HG03103 (cell line): ENCODE measurements around the gene MEGF11.

ENCODE experiments used
- ATAC-seq: cut with Tn5 transposase; IDR thresholded peaks from one replicate; pipeline ENCODE4 v1.9.1; 2021; ENCODE audit warnings: low read depth; ENCODE audit not compliant: unreplicated experiment

The MEGF11 gene

DNA sequence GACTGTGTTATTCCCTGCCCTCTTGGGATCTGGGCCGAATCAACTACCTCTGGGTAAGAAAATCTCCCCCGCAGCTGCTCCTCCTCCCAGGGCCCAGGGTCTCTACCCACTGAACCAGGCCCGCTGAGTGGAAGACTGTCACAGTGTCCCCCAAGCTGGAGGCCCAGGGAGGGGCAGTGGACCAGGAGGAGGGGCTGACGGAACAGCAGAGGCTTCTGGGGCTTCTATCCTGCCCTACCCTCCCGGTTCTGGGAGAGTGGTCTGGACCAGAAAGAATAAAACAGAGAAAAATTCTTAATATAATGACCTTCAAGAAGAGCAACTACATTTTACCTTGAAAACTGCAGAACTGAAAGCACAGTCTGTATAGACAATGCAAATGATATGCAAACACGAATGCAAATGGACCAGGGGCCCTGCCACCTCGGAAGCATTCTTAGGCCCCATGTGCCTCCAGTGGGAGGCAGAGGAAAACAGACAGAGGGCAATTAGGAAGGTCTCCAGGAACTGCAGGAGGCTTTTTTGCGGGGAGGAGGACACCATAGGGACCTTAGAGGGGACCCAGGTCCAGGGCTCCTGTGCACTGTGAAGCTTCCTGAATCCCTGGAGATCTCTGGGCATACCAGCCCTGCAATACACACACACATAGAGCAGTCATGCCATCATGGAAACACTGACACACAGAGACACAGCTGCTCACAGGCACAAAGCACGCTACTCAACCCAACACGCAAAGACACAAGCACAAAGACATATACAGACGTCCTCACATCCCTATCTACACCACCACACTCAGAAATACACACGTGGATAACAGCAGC lies 12.3 kb downstream of the MEGF11 start:
- no peak for ATAC-seq

DNA sequence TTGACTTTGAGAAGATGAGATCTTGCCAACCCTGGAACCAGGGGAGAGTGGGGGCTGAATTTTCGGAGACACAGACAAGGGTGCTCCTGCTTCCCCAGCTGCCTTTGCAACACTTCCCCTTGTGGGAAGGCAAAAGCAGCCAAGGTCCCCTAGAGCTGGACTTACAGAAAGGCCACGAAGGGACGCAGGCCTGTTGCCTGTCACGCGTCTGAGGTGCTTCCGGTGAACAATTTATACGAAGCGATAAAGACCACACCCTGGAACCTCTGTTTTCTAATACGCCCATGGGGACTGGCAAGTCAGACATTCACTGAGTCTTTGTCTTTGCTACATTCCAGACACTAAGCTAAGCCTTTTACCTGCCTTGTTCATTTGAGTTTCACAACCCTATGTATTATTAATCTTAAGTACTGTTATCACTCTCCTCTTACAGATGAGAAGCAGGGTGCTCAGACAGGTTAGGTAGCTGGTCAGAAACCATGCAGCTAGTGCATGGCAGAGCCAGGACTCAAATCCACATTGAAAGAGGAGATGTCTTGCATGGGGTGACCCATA lies 13.2 kb downstream of the MEGF11 start:
- no peak for ATAC-seq

DNA sequence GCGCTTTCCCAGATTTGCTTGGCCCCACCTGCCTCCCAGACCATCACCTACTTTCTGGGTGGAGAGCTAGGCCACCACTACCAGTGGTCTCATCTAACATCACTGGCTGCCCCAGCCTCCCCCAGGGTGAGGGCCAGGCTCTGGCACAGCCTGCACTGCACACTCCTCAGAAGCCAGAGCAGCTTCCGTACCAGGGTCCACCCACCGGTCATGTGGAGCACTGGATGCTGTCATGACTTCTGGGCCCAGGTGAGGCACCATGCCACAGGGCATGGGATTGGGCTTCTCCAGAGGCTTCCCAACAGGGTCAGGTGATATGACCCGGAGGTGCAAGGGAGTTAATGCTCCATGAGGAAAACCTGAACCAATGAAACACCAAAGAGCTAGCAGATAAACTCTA lies 14.0 kb downstream of the MEGF11 start:
- no peak for ATAC-seq

DNA sequence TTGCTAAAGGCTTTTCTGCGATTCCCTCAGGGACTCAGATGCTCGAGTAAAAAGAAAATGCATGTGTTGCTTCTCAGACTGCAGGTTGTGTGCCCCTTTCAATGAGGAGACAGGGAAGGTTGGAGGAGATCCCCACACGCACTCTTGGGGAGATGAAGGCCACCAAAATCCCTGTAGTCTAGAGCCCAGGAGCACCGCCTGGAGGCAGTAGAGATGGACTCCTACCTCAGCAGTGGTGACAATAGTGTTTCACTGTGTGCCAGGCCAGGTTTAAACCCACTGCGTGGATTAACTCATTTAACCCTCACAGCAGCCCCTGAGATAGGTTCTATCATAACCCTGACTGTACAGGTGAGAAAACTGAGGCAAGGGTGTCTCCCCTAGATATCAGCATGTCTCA lies 15.2 kb downstream of the MEGF11 start:
- no peak for ATAC-seq

DNA sequence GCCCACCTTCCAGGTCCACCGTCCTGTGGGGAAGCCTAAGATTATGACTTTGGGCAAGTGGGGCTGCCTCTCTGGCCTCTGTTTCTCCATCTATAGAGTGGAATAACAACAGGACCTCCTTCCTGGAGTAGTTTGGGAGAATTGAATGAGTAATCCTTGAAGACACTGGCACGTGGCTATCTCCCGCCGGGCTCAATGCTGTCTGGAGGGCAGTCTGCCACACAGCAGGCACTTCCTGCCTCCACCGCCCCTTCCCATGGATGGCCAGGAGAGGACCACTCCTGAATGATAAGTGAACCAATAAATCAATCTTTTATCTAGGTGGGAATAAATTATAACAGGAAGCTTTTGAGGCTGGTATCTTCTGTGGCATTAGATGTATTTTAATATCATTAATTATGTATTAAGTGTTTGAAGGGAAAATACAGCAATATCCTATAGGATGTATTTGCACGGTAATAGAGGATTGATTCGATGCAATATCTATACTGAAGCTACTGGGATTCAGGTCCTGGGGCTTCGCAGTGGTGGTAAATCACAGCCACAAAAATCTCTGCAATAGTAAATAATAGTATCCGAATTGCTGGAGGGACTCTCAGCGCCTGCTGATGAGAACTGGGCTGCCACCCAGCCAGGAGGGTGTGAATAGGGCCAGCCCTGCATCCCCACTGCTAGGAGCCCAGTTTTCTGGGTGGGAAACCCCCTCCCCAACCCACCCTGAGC lies 15.9 kb downstream of the MEGF11 start:
- ATAC-seq, result no peak

DNA sequence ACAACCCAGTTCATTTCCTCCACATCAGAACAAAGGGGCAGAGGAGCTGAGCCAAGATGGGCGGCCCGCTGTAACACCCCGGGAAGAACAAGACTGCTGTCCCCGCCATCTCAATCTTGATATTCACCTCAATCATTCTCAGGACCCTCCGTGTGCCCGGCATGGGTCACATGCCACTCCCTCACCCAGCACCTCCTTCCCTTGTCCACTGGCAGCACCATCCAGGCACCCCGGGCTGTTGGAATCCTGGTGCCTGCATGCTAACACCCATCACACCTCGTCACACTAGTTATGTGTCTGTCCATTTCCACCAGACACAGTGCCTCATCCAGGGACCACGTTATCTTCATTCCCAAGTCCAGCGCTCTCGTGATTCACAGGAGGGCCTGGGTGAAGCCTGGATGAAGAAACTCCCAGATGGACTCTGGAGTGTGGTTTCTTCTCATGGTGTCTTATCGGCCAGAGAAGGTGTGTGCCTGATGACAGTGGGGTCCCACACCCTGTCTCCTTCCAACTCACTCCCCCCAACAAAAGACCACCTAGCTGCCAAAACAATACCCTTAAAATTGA lies 16.7 kb downstream of the MEGF11 start:
- no peak for ATAC-seq

DNA sequence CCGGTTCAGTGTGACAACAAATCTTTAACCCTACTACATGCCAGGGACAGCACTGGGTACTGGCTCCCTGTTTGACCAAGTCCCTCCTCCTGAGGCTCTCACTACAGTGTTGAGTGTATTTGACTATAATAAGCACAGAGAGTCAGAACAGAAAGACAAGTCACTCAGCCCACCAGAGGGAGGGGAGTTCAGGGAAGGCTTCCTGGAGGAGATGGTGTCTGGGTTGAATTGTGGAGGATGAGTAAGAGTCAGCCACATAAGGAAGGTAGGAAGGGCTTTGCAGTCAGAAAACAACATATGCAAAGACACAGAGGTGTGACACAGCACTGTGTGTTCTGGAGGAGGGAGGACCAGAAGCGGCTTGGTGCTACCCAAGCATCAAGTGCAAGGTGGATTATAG lies 17.7 kb downstream of the MEGF11 start:
- no peak for ATAC-seq

DNA sequence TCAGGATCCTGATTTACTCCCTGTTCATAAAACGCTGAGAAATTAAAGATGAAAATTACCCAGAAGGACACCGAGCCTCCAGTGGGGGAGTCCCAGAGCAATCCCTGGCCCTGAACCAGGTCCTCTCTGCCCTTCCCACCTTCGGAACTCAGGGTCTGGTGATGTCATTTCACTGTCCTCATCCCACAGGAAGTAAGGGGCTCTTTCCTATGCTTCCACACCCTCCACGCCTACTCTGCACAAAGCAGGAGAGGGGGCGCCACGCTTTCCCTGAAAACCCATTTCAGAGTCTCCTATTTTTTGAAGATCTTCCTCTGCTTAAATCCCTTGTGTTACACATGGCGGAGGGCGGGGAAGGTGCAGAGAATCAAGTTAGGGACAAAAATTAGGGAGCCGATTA lies 18.8 kb downstream of the MEGF11 start:
- ATAC-seq, result no peak

DNA sequence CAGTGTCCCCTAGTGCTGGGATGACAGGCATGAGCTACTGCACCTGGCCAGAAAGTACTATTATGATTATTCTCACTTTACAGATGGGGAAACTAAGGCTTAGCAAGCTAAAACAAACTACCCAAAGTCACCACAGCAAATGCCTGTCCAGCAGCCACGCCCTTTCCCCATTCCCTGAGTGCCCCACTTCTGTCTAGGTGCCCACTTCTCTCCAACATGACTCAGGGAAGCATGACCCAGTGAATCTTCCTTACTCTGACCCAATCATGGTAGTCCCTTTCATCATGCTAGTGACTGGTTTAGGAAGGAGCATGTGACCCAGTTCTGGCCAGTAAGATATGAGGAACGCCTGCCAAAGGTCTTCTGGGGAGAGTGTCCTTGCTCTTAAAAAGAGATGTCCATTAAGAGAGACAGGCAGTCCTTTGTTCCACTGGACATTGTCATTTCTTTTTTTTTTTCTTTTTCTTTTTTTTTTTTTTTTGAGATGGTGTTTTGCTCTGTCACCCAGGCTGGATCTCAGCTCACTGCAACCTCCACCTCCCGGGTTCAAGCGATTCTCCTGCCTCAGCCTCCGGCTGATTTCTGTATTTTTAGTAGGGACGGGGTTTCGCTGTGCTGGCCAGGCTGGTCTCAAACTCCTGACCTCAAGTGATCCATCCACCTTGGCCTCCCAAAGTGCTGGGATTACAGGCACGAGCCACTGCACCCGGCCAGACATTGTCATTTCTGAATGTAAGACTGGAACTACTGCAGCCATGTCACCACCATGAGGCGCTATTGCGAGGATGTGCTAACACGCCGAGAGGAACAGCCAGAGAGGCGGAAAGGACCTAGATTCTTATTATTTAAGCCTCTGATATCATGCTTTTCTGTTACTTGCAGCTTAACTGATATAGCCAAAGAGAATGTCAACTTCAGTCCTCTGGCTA lies 19.8 kb downstream of the MEGF11 start:
- ATAC-seq, result no peak

DNA sequence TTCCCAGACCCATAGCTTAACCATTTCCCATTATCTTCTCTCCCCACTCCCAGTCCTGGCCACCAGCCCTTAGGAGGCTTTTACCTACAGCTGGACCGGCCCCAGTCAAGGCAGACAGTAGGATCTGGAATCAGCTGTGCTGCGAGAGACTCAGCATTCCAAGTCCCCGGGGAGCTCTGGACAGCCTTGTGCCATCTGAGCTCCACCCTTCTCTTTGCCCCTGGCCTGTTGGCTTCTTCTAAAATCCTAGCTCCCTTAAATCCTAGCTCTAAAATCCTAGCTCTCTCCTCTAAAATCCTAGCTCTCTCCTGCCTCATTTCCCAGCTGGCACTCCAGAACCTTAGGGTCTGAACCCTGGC lies 21.3 kb downstream of the MEGF11 start:
- no peak for ATAC-seq

DNA sequence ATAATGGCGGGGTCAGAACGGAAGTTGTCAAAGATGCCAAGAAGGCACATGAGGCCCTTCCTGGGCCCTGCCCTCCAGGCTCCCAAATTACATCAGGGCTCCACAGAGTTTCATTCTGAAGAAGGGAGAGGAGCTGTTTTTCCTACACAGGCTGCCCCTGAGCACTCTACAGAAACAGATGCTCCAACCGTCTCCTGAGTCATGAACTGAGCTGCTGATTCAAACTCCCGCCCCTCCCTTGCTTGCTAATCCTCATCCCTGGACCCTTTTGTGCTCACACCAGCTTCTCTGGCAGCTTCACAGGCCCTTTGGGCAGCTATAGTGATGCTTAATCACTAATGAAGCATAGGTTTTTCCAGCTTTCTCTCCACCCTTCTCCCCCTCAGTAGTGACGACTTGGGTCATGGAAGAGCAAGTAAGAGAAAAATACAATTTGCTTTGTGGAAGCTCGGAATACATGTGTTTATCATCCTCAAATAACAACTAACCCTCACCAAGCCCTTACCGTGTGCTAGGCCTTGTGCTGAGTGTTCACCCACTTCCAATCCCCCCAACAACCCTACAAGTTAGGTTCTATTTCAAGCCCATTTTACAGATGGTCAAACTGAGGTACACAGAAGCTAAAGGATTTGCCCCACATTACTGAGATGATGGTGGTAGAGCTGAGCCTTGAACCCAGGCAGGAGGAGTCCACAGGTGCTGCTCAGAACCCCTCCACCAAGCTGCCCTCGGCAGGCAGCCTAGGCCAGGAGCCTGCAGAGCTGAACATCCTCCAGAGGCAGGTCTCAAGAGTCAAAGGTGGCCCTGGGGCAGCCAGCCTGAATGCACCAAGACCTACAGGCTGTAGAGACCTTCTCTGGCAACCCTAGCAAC lies 21.9 kb downstream of the MEGF11 start:
- ATAC-seq, result no peak

DNA sequence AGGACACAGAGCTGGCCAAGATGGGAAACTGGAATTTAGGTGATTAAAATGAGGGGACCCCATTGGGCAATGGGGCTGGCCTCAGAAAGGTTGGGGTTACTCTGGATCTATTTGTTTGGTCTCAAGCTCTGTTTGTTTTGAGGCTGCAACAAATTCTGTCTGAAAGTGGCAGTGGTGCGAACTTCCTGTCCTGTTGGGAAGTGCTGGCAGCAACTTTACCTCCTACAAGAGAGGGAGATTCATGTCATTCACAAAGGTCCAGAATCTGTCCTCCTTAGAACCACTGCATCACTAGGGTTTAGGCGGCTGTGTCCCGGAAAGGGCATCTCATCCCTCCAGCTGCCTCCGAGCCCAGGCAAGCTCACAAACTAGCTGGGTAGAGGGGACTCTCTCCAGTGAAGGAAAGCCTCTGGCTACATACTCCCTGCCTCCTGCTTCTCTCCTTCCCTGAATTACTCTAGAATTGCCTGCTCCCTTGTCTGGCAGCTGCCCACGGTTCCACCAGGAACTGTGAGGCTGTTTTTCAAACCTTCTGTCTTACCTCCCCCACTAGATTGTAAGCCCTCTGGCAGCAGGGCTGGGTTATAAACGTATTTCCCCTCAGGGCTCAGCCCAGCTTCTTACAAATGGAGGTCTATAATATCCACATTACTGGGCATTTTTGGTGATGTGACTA lies 23.6 kb downstream of the MEGF11 start:
- ATAC-seq, result no peak

DNA sequence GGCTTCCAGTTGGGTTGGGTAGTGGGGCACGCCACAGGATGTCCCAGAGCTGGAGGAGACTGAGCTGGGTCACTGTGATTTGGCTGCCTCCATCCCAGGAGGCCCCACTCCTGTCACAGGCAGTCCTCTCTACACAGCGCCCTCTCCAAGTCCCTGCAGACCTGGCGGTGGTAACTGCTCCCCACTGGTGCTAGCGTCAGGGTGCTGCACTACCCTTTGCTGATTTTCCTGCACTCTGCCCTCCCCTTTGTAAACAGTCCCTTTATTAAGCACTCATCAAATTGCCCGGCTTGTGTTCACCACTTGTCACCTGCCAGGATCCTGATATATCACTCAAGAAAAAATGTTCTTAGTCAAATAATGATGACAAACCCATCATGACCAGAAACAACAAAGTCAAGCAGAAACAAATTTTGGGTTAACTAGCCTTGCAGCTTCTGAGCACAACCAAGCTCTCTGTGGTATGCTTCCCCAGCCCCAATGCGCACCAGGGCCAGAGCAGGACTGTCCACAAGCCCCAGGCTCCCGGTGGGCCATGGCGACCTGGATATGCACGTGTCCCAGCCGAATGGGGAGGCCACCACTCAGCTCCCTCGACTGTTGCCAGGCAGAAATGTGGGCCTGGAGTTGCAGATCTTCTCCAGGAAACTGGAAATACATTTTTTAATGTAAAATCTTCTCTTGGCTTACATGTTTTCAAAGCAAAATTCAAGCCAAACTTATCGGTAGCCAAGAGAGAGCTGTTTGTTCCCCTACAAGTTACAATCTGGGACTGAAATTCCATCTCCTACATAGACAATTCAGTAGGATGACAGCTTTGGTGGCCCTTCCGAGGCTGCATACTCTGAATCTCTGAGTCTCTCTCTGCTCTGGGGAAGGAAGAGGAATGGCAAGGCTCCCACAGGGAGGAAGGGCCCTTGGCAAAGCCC lies 24.5 kb downstream of the MEGF11 start:
- no peak for ATAC-seq

DNA sequence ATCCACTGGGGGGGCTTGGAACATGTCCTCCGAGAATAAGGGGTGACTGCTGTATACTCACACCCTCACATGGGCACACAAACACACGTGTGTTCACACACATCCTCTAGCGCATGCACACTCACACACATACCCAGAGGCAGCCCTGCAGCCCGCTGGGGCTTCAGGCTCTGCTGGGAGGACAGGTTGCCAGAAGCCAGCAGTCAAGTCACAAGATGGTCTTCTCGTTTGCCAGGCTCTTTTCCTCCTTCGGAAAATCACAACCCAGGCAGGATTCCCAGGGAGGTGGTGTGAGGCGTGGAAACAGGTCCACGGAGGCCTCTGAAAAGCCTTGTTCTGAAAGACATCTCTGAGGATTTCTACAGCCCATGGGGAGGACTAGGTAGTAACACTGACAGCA lies 26.8 kb downstream of the MEGF11 start:
- ATAC-seq, result no peak

DNA sequence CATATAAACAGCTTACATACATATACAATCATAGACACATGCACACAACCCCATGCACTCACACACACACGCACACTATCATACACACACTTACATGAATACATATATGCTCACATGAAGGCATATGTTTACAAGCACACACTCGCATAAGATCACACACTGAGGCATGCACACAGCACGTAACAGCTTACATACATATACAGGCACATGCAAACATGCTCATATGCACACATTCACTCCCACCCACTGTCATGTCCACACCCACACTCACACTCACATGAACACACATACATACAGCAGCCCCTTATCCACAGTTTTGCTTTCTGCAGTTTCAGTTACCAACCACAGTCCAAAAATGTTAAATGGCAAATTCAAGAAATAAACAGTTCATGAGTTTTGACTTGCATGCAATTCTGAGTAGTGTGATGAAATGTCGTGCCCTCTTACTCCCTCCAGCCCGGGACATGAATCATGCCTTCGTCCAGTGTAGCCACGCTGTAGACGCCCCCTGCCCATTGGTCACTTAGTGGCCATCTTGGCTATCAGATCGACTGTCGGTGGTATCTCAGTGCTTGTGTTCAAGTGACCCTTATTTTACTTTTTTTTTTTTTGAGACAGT lies 27.8 kb downstream of the MEGF11 start:
- no peak for ATAC-seq

DNA sequence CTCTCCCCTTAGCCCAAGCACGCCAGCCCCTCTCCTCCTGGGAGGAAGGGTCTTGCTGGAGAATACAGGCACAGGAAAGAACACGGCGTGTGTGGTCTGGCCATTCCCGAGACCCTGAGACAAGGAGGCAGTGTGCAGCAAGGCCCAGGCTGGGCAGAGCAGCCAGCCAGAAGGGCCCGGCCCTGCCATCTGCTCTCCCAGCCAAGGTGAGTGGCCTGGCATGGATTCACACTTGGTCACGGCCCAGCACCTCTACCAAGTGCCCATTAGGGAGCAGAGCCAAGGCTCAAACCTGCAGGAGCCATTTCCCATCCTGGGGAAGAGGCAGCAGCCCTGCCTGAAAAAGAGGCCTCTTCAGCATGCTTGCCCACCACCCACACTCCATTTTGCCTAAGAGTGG lies 28.6 kb downstream of the MEGF11 start:
- no peak for ATAC-seq
